Measurements from ENCODE around the gene CDH4. TPM values are rescaled to one million over a fixed set of nuclear protein-coding genes. Genes with fewer than 3 reads are reported as not detected.

CDH4 gene
- total RNA-seq, 2 experiments from 2014 or later = 0.10 to 0.15 TPM

- Mint-ChIP-seq H3K36me3 (ENCODE audit: low read depth) (no peaks in the 10 kb centered on the region), H3K4me1 (ENCODE audit: low read depth) (peaks cover 2% of the 10 kb centered on the region), H3K27ac (no peak overlapping the region), H3K27me3 (ENCODE audit: low read depth) (peaks cover 7% of the 10 kb centered on the region), H3K9me3 (no peaks in the 10 kb centered on the region), H3K4me3 (no peak overlapping the region)
- intact Hi-C loops (cut with micrococcal nuclease) = no loop called here
- no peak for DNase-seq
- CTCF ChIA-PET = interaction anchor here (1.2 kb wide), 1 partner anchor 106 kb away, joined by 3 read pairs; no protein-coding TSS in a partner anchor
Observed at GRCh38 chr20:61885759-61886715, 634.0 kb downstream of the CDH4 start.

GRCh38 chr20:61886721-61887595 lies 634.9 kb downstream of the CDH4 start:
- H3K27ac Mint-ChIP-seq = no peak overlapping the region
- no peak overlapping the region for H3K4me3 Mint-ChIP-seq
- H3K4me1 Mint-ChIP-seq (ENCODE audit: low read depth) = peaks cover 2% of the 10 kb centered on the region
- no peaks in the 10 kb centered on the region for H3K36me3 Mint-ChIP-seq (ENCODE audit: low read depth)
- CTCF ChIA-PET = interaction anchor here (1.2 to 1.7 kb wide), 2 partner anchors 9 to 107 kb away, joined by 3 to 6 read pairs; no protein-coding TSS in a partner anchor
- DNase-seq = peak; percentile 53
- intact Hi-C loops (cut with micrococcal nuclease) = no loop called here
- peaks cover 7% of the 10 kb centered on the region for H3K27me3 Mint-ChIP-seq (ENCODE audit: low read depth)
- no peaks in the 10 kb centered on the region for H3K9me3 Mint-ChIP-seq

GRCh38 chr20:61887596-61888093 lies 635.6 kb downstream of the CDH4 start:
- Mint-ChIP-seq H3K4me1 (ENCODE audit: low read depth) (peaks cover 2% of the 10 kb centered on the region), H3K27me3 (ENCODE audit: low read depth) (peaks cover 7% of the 10 kb centered on the region), H3K4me3 (no peak overlapping the region), H3K9me3 (no peaks in the 10 kb centered on the region), H3K36me3 (ENCODE audit: low read depth) (no peaks in the 10 kb centered on the region), H3K27ac (no peak overlapping the region)
- CTCF ChIA-PET = interaction anchor here (0.7 to 1.7 kb wide), 2 partner anchors 9 to 913 kb away, joined by 3 to 6 read pairs; no protein-coding TSS in a partner anchor
- intact Hi-C loops (cut with micrococcal nuclease) = no loop called here
- no peak for DNase-seq

- no peak overlapping the region for H3K27ac Mint-ChIP-seq
- no peak overlapping the region for H3K4me3 Mint-ChIP-seq
- peaks cover 2% of the 10 kb centered on the region for H3K4me1 Mint-ChIP-seq (ENCODE audit: low read depth)
- CTCF ChIA-PET = interaction anchor here (0.7 to 1.7 kb wide), 2 partner anchors 8 to 914 kb away, joined by 3 to 6 read pairs; no protein-coding TSS in a partner anchor
- intact Hi-C loops (cut with micrococcal nuclease) = no loop called here
- H3K9me3 Mint-ChIP-seq = no peaks in the 10 kb centered on the region
- H3K27me3 Mint-ChIP-seq (ENCODE audit: low read depth) = peaks cover under 1% of the 10 kb centered on the region
- H3K36me3 Mint-ChIP-seq (ENCODE audit: low read depth) = no peaks in the 10 kb centered on the region
- no peak for DNase-seq
Observed at GRCh38 chr20:61888101-61888865, 636.2 kb downstream of the CDH4 start.

GRCh38 chr20:61889659-61890058 lies 637.6 kb downstream of the CDH4 start:
- DNase-seq = no peak
- no peak overlapping the region for H3K27ac Mint-ChIP-seq
- peaks cover 2% of the 10 kb centered on the region for H3K4me1 Mint-ChIP-seq (ENCODE audit: low read depth)
- no peaks in the 10 kb centered on the region for H3K9me3 Mint-ChIP-seq
- no peaks in the 10 kb centered on the region for H3K27me3 Mint-ChIP-seq (ENCODE audit: low read depth)
- H3K36me3 Mint-ChIP-seq (ENCODE audit: low read depth) = no peaks in the 10 kb centered on the region
- H3K4me3 Mint-ChIP-seq = no peak overlapping the region
- CTCF ChIA-PET = no interaction called here
- intact Hi-C loops (cut with micrococcal nuclease) = no loop called here

- Mint-ChIP-seq H3K4me1 (ENCODE audit: low read depth) (peaks cover 2% of the 10 kb centered on the region), H3K27me3 (ENCODE audit: low read depth) (no peaks in the 10 kb centered on the region), H3K36me3 (ENCODE audit: low read depth) (no peaks in the 10 kb centered on the region), H3K9me3 (no peaks in the 10 kb centered on the region), H3K4me3 (no peak overlapping the region), H3K27ac (no peak overlapping the region)
- DNase-seq = no peak
- intact Hi-C loops (cut with micrococcal nuclease) = no loop called here
- CTCF ChIA-PET = no interaction called here
Observed at GRCh38 chr20:61890210-61890609, 638.1 kb downstream of the CDH4 start.

- peaks cover 2% of the 10 kb centered on the region for H3K4me1 Mint-ChIP-seq (ENCODE audit: low read depth)
- no peak for DNase-seq
- no peaks in the 10 kb centered on the region for H3K27me3 Mint-ChIP-seq (ENCODE audit: low read depth)
- H3K9me3 Mint-ChIP-seq = no peaks in the 10 kb centered on the region
- intact Hi-C loops (cut with micrococcal nuclease) = no loop called here
- CTCF ChIA-PET = no interaction called here
- no peak overlapping the region for H3K27ac Mint-ChIP-seq
- no peaks in the 10 kb centered on the region for H3K36me3 Mint-ChIP-seq (ENCODE audit: low read depth)
- no peak overlapping the region for H3K4me3 Mint-ChIP-seq
Observed at GRCh38 chr20:61891476-61891875, 639.4 kb downstream of the CDH4 start.

GRCh38 chr20:61891916-61892649 lies 640.0 kb downstream of the CDH4 start:
- H3K4me3 Mint-ChIP-seq = no peak overlapping the region
- no peaks in the 10 kb centered on the region for H3K36me3 Mint-ChIP-seq (ENCODE audit: low read depth)
- CTCF ChIA-PET = no interaction called here
- DNase-seq = no peak
- no peaks in the 10 kb centered on the region for H3K27me3 Mint-ChIP-seq (ENCODE audit: low read depth)
- no peak overlapping the region for H3K27ac Mint-ChIP-seq
- H3K4me1 Mint-ChIP-seq (ENCODE audit: low read depth) = peaks cover 1% of the 10 kb centered on the region
- intact Hi-C loops (cut with micrococcal nuclease) = no loop called here
- no peaks in the 10 kb centered on the region for H3K9me3 Mint-ChIP-seq

GRCh38 chr20:61895016-61895415 lies 643.0 kb downstream of the CDH4 start:
- no peaks in the 10 kb centered on the region for H3K4me1 Mint-ChIP-seq (ENCODE audit: low read depth)
- no peaks in the 10 kb centered on the region for H3K36me3 Mint-ChIP-seq (ENCODE audit: low read depth)
- H3K27ac Mint-ChIP-seq = no peak overlapping the region
- no peaks in the 10 kb centered on the region for H3K9me3 Mint-ChIP-seq
- intact Hi-C loops (cut with micrococcal nuclease) = no loop called here
- H3K27me3 Mint-ChIP-seq (ENCODE audit: low read depth) = no peaks in the 10 kb centered on the region
- DNase-seq = no peak
- CTCF ChIA-PET = no interaction called here
- H3K4me3 Mint-ChIP-seq = no peak overlapping the region

- CTCF ChIA-PET = interaction anchor here (1.3 to 1.6 kb wide), 3 partner anchors 8 to 28 kb away, joined by 3 to 6 read pairs (median 4); no protein-coding TSS in a partner anchor
Observed at GRCh38 chr20:61895686-61896057, 643.6 kb downstream of the CDH4 start.

More at GRCh38 chr20:61895686-61896057, 643.6 kb downstream of the CDH4 start:
- DNase-seq = no peak
- Mint-ChIP-seq H3K4me1 (ENCODE audit: low read depth) (no peaks in the 10 kb centered on the region), H3K27me3 (ENCODE audit: low read depth) (no peaks in the 10 kb centered on the region), H3K27ac (no peak overlapping the region), H3K9me3 (no peaks in the 10 kb centered on the region), H3K36me3 (ENCODE audit: low read depth) (no peaks in the 10 kb centered on the region), H3K4me3 (no peak overlapping the region)
- intact Hi-C loops (cut with micrococcal nuclease) = no loop called here
